GM18861 (cell line): ENCODE data around the gene SPAG7.

ENCODE experiments used
- ATAC-seq: cut with Tn5 transposase; IDR thresholded peaks from one replicate; pipeline ENCODE4 v1.9.1; 2021; ENCODE audit not compliant: unreplicated experiment

The SPAG7 gene, protein sequence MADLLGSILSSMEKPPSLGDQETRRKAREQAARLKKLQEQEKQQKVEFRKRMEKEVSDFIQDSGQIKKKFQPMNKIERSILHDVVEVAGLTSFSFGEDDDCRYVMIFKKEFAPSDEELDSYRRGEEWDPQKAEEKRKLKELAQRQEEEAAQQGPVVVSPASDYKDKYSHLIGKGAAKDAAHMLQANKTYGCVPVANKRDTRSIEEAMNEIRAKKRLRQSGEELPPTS

DNA sequence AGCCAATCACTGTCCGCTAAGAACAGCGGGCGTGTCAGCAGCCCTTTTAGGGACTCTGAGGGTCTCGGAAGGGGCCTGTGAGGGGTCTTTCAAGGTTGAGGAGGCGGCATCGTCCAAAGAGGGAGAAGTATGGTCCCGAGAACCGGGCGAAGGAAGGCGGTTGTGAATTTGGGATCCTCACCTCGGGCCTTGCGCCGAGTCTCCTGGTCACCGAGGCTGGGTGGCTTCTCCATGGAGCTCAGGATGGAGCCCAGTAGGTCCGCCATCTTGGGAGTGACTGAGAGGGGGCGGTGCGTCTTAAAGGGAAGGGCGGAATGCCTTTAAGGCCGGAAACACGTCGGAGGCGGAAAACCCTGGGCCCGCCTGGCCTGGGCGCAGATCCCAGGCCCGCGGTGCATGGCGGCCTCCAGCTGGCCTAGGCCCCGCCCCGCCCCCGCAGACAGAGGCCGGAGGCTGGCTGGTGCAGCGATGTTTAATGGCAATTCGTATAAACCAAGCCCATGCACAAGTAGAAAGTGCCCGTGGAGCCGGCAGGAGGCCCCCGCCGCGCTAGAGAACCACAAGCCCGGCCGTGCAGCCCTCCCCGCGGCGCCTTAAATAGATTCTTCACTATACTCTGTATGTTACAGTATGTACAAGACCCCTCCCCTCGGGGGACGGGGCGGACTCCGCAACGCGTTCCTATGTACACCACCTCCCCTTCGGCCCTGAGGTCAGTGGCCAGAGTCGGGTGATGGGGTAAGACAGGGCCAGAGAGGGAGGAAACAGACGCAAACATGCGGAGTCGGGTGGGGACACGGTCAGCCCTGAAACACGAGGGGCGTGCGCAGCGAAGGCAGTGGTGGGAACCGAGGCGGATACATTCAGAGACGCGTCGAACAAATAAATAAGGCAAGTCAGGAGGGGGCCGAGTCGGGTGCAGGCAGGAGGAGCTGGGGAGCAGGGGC, at the start of gene SPAG7:
TSS of gene SPAG7 (minus strand) at position 279 of the 947 bp plus-strand sequence. CDS start at position 266, 13 bp downstream.
- ATAC-seq, result peak; percentile 45

DNA sequence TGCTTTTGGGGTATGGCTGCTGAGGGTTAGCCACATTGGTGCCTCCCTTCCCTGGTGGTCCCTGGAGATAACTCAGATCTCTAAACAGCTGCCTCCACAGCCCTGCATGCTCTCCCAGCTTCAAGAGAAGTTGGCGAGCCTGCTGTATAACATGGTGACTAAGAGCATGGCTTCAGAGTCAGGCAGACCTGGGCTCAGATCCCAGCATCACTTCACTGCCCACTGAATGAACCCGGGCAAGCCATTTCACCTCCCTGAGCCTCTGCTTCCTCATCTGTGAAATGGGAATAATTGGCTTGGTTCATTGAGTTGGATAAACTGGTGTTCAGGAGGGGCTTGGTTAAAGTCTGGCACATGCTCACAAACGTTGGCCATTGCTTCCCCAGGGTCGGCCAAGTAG, 46.7 kb upstream of the SPAG7 start:
- no peak for ATAC-seq

DNA sequence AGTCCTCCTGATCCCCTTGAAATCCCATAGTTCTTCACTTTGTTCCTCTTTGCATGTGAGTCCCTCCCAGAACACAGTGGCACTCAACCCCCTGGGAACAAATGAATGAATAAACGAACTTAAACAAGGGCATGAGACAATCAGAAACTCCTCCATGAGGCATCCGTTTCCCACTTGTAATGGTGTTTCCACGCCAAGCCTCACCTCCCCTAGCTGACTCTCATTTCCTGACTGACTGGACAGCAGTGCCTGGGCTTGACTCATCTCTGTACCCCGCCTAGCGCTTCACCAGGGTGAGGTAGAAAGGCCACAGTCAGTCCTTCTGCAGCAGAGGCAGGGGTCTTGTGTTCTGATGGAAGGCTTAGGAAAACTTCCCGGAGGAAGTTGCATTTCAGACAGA, 44.3 kb upstream of the SPAG7 start:
- peak; percentile 51 for ATAC-seq

DNA sequence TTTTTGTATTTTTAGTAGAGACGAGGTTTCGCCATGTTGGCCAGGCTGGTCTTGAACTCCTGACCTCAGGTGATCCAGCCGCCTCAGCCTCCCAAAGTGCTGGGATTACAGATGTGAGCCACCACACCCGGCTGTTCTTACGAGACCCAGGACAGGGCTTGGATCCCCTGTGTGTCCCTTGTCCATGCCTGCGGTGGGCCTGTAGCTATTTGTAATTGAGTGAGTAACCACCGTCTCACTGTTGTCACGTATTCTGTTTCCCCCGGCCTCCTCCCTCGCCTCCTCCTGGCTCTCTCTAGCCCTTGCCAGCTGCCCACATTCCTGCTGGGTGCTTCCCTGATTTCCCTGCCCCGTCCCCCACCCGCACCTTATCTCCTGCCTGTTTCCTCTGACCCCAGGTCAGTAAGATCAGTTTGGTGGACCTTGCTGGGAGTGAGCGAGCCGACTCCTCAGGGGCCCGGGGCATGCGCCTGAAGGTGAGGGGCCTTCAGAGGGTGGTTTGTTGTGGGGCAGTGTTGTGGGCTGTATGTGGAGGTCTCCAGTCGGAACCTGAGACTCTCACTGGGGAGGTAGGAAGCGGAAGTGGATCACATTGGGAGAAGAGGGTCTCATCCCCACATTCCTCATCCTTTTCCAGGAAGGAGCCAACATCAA, 35.7 kb upstream of the SPAG7 start:
- no peak for ATAC-seq

DNA sequence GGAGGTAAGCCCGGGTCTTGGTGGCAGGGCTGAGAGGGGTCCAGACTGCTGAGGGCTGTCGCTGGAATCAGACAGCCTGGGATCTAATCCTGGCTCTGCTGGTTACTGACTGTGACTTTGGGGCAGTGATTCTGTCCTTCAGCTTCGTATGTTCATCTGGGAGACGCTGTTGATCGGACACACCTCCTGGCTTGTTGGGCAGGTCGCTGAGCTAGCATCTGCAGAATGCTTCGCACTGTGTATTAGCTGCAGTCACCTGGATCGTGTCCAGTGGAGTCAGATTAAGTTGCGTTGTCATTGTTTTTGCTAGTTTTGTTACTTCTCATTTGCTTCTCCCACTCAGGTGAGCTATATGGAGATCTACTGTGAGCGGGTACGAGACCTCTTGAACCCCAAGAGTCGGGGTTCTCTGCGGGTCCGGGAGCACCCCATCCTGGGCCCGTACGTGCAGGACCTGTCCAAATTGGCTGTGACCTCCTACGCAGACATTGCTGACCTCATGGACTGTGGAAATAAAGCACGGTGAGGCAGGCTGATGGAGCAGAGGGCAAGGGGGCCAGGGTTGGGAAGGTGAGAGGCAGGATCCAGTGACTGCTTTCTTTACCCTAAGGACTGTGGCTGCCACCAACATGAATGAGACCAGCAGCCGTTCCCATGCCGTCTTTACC, 34.6 kb upstream of the SPAG7 start:
- no peak for ATAC-seq

DNA sequence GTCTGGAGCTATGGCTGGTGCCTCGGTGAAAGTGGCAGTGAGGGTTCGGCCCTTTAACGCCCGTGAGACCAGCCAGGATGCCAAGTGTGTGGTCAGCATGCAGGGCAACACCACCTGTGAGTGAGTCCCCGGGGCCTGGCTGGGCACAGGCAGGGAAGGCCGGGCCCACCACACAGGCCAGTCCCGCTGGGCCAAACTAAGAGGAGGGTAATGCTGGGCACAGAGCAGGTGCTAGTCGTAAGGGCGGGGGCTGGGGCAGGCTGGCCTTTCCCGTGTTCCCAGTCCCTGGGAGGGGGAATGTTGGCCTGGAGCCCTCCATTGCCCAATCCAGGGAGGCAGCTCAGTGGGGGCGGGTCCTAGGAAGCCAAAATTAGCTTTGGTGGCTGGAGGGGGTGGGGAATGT, 32.6 kb upstream of the SPAG7 start:
- ATAC-seq, result no peak

DNA sequence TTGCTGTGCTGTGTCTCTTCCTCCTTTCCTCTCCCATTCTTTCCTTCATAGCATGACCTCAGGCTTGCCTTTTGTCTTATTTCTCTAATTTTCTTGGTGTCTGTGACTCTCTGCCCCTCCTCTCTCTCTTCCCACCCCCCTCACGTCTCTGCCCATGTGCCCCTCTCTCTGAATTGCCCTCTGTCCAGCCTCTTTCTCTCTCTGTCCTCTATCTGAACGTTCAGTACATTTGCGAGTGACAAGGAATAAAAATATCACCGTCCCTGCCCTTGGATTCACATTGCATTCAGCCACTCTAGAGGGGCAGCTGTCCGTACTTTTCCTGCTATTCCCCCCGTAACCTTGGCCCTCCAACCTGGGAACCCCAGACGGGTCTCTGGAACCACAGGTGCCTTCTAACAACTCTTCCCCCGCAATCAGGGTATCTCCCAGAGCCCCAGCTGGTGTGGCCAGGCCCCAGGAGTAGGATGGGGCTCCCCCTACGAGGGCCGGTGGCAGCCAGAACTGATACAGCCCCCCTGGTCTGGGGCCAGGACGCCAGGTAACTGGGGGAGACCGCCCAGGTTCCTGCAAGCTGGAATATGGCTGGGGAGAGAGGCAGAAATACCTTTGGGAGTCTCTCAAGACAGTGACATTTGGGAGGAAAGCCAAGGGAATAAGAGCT, 31.9 kb upstream of the SPAG7 start:
- ATAC-seq, result no peak

DNA sequence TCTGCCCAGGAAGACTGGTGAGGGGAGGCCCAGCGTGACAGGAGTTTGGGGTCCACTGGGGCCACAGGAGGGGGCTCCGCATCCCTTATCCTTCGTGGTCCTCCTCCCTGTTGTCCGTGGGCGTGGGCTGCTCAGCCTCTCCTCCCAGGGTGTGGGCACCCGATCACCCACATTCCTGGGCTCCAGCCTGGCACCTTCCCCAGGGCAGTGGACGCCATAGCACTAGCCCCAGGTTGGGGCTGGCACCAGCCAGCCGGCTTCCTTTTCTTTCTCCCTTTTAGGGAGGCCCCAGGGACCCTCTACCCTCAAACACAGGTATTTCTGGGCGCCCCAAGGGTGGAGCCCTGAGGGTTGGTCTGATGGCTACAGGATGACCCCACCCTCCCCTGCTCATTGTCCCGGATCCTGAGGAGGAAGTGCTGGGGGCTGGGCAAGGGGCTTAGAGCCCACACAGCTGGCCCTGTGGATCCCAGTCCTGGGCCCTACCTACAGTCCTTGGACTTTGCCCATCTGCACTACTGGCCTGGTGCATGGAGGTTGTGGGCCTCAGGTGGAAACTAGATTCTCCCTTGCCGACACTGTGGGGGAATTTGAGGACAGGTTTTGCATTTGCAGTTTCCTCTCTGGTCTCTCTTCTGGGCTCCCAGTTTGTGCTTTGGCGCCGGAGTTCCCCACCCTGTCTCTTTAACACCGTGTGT, 31.3 kb upstream of the SPAG7 start:
- no peak for ATAC-seq

DNA sequence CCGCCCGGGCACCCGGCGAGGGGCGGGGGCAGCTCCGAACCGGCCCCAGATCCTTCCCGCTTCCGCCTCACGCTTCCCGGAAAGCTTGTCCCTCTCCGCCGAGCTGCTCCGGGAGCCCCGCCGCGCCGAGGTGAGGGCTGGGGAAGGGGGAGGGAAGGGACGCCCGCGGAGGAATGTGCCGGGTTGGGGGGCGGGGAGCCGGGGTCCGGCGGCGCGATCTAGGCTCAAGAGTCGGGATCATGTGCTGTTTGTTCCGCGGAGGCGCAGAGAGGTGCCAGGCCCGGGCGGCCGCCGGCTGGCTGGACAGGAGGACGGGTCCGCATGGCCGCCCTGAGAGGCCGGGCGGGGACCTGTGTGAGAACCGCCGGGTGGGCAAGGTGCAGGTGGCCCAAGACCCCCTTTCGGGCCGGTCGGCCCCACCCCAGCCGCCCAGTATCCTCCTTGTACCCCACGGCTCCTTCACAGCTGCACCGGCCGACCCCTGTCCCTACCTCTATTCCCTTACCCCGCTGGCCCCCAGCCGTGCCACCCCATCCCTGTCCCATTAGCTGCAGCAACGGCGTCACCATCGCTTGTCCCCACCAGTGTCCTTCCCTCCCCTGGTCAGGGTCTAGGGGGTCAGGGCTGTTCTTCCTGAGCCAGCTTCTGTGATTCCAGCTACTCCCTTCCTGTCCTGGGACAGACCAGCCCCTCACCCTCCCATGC, 30.6 kb upstream of the SPAG7 start:
- no peak for ATAC-seq

DNA sequence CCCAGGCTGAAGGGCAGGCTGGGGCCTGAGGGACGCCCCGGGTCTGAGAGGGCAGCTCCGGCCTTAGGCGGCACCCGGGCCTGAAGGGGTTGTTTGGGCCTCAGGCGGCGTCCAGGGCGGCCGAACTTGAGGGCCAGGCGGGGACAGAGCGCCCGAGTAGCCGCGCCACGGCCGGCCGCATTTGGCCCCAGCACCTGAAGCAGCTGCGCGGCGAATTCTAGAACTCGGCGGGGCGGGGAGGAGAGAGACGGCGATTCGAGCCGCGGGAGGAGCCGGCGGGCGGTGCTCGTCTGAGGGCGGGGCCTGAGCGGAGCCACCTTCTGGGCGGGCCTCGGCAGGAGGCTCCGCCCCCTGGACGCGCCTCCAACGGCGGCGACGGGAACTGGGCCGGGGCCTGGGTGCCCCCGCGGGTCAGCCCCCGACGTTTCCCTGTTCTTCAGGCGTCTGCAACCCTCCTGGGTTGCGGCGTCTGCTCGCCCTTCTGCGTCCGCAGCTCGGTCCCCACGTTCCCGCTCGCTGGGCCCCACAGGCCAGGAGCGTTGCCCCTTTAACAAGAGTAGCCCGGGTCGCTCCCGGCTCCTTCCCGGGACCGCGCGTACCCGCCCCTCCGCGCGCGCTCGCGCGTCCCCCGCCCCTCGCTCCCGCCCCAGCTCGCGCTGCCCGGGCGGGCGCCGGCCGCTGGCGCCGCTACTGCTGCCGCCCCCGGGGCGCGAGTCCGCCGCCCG, 29.8 kb upstream of the SPAG7 start, which contains the start of the genes INCA1 and KIF1C:
TSS of gene INCA1 (minus strand) at position 221 of the 725 bp plus-strand sequence. CDS start 3,085 bp downstream, outside the sequence.
TSS of gene KIF1C (plus strand) at position 649 of the 725 bp plus-strand sequence. CDS start 2,297 bp downstream, outside the sequence.
- peak; percentile 72 for ATAC-seq

DNA sequence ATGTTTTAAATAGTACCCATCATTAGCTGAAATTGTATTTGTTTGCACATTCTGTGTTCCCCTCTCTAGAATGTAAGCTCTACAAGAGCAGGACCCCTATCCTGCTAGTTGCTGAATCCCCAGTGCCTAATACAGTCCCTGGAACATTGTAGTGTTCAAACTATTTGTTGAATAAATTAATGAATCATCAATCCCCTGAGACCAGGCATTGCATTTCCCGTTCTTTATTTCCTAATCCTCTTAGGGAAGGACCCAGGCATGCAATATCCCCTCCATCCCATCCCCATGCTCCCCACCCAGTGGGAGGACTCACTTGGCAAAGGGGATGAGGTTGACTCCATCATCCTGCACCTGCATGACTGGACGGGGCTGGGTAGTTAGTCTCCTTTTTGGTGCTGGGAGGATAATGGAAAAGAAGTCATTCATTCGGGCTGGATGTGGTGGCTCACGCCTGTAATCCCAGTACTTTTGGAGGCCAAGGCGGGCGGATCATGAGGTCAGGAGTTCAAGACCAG, 26.5 kb upstream of the SPAG7 start:
- no peak for ATAC-seq

DNA sequence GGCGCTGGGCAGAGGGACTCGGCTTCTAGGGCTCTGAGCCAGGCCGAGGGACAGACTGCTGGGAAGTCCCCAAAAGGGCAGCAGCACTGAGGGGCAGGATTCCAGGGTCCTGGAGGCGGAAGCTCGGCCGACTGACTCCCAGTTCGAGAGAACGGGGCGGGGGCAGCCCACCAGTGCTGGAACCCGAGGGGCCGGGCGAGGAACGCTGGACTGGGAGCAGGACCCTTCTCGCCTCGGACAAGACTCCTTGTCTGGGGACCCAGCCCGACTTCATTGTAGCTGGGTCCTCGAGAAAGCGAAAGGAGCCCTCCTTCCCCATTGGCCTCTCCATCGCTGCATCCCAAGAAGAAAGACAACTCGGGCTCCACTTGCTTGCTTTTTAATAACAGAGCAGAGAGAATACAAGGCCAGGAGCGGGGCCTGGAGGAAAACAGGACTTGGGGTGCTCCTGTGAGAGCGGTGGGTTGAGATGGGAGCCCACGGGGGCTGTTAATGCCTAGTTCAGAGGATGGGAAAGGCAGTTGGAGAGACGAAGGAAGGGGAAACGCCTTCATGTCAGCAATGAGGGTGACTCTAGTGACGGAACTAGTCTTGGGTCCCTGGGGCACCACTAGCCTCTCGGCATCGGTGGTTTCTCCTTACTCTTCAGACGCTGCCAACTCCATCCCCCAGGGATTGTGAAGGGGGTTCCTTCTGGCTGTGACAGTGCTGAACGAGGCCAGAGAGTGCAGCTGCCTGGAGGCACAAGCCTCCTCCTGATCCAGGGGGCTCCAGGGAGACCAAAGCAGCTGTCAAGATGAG, 20.4 kb upstream of the SPAG7 start:
- no peak for ATAC-seq

DNA sequence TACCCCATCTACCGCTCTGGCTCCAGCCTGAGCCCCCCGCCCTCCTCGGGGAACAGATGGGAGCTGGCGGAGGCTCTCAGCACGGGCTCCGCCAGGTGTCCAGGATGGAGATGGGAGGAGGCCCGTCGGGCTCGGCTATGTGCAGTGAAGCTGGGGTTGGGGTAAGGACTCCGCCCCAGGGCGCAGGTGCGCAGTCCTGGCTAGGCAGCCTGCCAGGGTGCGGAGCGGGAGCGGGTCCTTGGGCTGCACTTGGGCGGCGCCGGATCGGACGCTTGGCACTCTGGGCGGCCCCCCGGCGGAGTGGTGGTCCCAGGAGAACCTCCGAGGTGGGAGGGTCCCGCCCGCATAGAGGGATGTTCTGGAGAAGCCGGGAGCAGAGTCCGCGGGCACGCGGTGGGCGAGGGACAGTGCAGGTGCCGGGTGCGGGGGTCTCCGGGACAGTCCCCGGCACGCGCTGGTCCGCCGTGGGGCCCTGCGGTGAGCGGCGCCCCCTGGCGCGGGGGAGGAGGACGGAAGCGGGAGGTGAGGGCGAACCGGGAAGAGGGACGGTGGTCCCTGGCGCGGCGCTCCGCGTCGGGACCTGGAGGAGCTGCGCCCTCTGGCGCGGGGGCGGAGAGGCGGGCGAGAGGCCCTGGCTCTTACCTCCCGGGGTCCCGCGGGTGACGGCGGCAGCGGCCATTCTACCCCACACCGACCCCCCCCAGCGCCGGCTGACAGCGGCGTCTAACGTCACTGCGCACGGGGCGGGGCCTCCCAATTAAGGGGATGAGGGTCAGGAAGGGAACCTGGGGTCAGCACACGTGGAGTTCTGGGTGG, 19.5 kb upstream of the SPAG7 start, which contains the start of gene CAMTA2:
TSS of gene CAMTA2 (minus strand) at position 725 of the 816 bp plus-strand sequence. CDS start 1,453 bp downstream, outside the sequence.
- ATAC-seq, result peak; percentile 49

DNA sequence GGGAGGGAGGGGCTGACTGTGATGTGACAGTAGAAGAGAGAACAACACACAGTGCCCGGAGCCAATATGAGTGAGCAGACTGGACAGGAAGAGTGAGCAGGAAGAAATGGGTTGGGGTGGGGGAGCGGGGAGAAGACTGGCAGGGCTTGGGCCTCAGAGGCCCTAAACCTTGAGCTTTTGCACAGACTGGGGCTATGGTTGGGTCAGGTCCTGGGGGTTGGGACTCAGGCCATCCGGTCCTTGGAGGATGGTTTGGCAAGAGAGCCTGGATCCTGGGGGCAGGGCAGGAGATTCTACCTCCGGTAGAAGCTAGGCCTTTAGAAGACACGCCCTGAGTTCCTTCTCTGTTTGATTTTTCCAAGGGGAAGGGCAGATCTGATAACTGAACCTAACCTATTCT, 18.8 kb upstream of the SPAG7 start:
- no peak for ATAC-seq

DNA sequence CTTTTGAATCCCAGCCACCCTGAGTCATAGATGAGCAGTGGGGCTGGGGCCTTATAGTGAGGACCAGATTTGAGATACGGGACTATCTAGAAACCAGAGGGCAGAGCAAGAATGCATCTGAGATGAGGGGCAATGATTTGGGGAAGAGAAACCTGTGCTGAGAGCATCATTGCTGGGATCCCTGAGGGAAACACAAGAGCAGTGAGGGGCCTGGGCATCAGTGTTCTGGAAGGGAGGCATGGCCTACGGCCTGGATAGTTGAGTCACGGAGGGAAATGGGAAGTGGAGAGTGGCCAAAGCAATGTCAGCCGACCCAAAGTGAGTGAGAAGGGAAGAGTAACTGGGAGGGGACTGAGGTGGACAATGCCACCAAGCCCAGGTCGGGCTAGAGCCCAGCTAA, 14.7 kb upstream of the SPAG7 start:
- ATAC-seq, result no peak

DNA sequence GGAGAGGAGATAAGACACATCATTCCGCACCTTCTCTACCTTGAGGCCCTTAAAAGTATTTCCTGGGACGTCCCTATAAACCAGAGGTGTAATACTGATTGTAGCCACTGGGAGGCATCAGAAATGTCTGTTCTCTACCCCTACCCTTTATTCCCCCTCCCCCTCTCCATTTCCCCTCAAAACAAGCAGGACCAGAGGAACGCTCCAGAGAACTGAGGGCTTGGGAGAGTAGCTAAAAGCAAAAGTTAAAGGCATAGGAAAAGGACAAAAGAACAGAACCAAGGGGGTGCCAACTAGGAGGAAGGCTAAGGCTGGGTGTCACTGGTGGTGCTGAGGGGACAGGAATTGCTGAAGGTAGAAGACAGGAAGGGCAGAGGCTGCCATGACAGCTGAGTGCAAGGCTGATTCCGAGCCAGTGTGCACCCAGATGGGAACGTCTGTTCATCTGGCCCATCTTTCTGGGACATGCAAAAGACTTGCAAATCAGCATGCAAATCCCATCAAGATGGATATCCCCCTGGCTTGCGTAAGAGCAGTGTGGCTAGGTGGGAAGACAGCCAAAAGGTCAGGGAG, 13.1 kb upstream of the SPAG7 start:
- ATAC-seq, result no peak
